ENCODE results near the gene SCARF1.

DNA sequence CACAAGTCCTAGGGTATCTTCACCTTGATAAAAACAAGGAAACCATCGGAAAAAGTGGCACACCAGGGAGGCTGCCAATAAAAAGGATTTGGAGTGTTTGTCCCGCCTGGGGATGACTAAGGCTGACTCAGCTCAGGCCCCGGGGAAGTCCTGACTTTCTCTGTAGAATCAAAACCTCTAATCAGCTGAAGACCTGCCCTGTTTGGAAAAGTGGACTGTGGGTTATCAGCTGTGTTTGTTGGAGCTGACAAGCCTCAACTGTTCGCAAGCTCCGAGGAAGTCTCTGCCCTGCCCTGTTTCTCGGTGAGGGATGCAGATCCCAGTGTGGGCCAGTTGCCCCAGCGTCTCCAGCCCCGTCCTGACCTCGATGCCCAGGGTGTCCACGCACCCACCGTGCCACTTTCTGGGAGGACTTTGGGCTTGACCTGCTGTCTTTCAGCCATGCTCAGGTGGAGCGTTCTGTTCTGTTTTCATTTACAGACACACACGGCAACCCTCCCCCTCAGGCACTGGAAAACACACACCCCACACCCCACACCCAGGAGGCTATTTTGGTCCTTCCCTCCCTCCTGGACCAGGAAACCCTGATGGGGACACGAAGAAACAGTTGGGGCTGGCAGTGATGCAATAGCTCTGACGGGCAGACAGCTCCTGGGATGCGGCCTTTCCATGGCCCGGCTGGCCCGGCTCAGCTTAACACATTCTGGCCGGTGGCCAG lies 55.3 kb downstream of the SCARF1 start:
- TF ChIP-seq, protein P1, sequence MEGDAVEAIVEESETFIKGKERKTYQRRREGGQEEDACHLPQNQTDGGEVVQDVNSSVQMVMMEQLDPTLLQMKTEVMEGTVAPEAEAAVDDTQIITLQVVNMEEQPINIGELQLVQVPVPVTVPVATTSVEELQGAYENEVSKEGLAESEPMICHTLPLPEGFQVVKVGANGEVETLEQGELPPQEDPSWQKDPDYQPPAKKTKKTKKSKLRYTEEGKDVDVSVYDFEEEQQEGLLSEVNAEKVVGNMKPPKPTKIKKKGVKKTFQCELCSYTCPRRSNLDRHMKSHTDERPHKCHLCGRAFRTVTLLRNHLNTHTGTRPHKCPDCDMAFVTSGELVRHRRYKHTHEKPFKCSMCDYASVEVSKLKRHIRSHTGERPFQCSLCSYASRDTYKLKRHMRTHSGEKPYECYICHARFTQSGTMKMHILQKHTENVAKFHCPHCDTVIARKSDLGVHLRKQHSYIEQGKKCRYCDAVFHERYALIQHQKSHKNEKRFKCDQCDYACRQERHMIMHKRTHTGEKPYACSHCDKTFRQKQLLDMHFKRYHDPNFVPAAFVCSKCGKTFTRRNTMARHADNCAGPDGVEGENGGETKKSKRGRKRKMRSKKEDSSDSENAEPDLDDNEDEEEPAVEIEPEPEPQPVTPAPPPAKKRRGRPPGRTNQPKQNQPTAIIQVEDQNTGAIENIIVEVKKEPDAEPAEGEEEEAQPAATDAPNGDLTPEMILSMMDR (conservative IDR thresholded peaks at IDR 0.05; ENCODE audit: low read length), result no peak
- TF ChIP-seq EZH2phosphoT487 (IDR thresholded peaks at IDR 0.05; ENCODE audit: borderline replicate concordance, low read depth, low read length), result no peak

All from OCI-LY7 (cell line).